Brain microvascular endothelial cell (primary cell): Measurements from ENCODE around the gene NPFFR2.

Experiments used
- DNase-seq: peaks from one replicate; pipeline ENCODE4 v3.0.0-alpha.2; 2020
- H3K27ac ChIP-seq: fragments of 250-450 bp; sonication (Bioruptor Pico); 2 replicates; pipeline ENCODE4 v1.5.1; 2020; ENCODE audit warnings: mild to moderate bottlenecking, moderate library complexity
- H3K27me3 ChIP-seq: fragments of 250-450 bp; sonication (Bioruptor Pico); replicated peaks from 2 replicates; pipeline ENCODE4 v1.5.1; 2020; ENCODE audit warnings: mild to moderate bottlenecking
- H3K36me3 ChIP-seq: fragments of 250-450 bp; sonication (Bioruptor Pico); replicated peaks from 2 replicates; pipeline ENCODE4 v1.5.1; 2020; ENCODE audit warnings: mild to moderate bottlenecking
- H3K4me3 ChIP-seq: 2 replicates; pipeline ENCODE4 v1.5.1; 2011; ENCODE audit warnings: low read depth, mild to moderate bottlenecking, control low read depth, low read length, moderate library complexity
- CTCF ChIP-seq: IDR thresholded peaks from 2 replicates; pipeline ENCODE4 v1.5.1; 2011; ENCODE audit warnings: low read depth, mild to moderate bottlenecking, moderate library complexity, low read length, control low read depth, inconsistent platforms; ENCODE audit errors: missing control alignments
- in situ Hi-C: cut with HindIII; loops from 2 replicates; pipeline ENCODE4 v1.10.0; 2017; ENCODE audit warnings: low sequenced_read_pairs, low pct_ligation_motif_present

Gene NPFFR2

GRCh38 chr4:72186714-72187113 lies 154.9 kb downstream of the NPFFR2 start:
- no peak overlapping the region for H3K27ac ChIP-seq
- no peaks in the 10 kb centered on the region for H3K36me3 ChIP-seq
- H3K27me3 ChIP-seq = no peaks in the 10 kb centered on the region
- no peak for TF ChIP-seq CTCF
- DNase-seq = no peak
- H3K4me3 ChIP-seq = no peak overlapping the region
- in situ Hi-C loops = no loop called here

DNA sequence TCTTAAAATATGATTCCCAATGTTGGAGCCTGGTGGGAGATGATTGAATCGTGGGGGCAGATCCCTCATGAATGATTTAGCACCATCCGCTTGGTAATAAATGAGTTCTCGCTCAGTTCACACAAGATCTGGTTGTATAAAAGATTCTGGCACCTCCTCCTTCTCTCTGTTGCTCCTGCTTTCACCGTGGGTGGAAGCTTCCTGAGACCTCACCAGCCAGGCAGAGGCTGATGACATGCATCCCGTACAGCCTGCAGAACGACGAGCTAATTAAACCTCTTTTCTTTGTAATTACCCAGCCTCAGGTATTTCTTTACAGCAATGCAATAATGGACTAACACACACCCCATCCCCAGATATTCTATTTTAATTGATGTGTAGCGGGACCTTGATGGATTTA lies 162.2 kb downstream of the NPFFR2 start:
- DNase-seq = no peak
- Histone ChIP-seq H3K27ac (no peak overlapping the region), H3K36me3 (no peaks in the 10 kb centered on the region), H3K4me3 (no peak overlapping the region), H3K27me3 (no peaks in the 10 kb centered on the region)
- no peak for TF ChIP-seq CTCF
- in situ Hi-C loops = no loop called here

DNA sequence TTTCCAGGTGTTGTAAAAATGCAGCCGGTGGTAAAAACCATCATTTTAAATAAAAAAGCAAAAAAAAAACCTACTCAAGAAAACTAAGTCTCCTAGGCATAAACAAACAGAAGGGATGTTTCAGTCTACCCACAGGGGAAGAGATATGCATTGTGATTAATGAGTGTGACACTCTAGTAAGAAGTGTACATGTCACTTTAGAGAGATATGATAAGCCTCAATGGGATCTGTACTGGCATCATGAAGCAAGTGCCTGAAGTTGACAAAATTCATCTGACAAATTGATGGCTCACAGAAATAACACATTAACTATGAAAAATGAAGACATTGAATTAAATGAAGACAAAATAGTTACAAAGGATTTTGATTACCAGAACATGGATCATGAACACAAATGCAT lies 162.7 kb downstream of the NPFFR2 start:
- H3K27me3 ChIP-seq = no peaks in the 10 kb centered on the region
- H3K36me3 ChIP-seq = no peaks in the 10 kb centered on the region
- H3K4me3 ChIP-seq = no peak overlapping the region
- in situ Hi-C loops = no loop called here
- DNase-seq = no peak
- TF ChIP-seq CTCF = no peak
- H3K27ac ChIP-seq = no peak overlapping the region
